ENCODE measurements around the gene PTPDC1. TPM values are rescaled to one million over a fixed set of nuclear protein-coding genes. Genes with fewer than 3 reads are reported as not detected.
A peak's percentile ranks its signal among the peaks of the same experiment; 100 is the strongest.

Gene PTPDC1
- total RNA-seq, 1 donor = 2.7 TPM

DNA sequence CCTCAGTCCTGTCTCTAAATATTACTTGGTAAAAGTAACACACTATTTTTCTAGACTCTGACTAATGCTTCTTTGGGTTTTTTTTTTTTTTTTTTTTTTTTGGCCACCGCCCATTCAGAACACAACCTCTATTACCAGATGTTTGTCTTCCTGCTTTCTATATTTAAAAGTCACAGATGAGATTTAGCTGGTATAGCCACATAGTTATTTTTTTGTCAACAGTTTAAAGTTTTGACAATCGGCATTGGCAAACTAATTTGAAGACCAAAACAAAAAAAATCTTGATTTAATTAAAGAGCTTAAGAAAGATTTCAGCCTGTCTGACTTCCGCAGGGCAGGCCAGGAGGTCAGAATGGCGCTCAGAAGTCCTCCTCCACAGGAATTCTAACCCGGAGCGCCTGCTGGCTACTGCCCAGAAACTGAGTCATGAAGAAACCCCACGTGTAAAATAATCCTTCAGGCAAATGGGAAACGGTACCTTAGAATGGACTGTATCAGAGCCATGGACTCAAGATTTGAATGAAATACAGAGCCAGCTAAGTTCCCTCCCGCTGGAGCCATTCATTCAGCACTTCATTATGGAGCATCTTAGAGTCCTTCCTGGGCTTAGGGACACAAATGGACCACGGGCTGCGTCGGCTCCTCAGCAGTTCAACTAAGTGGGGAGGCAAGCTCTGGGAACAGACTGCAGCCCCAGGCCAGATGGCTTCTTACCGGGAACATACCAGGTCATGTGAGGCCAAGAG is 55.6 kb downstream of the PTPDC1 start:
- peak in 1 of 3 donors; percentile 47 for DNase-seq (ENCODE audit: low read depth in 2 of 3, low spot score in 2 of 3)

DNA sequence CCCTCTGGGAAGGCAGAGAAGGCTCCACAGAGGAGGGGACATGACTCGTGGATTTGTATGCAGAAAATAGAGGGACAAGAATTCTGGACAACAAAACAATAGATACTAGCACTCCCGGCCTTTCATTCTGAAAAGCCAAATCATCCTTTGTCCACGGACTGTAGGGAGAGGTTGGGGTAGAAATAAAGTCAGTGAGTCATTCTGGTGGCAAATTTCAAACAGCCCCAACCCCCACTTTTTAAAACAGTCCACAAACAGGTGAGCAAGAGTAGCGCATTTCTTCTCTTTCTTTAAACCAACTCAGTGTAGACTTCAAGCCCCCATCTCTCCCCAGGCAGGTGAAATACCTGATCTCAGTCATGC is 56.1 kb downstream of the PTPDC1 start:
- DNase-seq (ENCODE audit: low read depth in 2 of 3, low spot score in 2 of 3) = no peak

DNA sequence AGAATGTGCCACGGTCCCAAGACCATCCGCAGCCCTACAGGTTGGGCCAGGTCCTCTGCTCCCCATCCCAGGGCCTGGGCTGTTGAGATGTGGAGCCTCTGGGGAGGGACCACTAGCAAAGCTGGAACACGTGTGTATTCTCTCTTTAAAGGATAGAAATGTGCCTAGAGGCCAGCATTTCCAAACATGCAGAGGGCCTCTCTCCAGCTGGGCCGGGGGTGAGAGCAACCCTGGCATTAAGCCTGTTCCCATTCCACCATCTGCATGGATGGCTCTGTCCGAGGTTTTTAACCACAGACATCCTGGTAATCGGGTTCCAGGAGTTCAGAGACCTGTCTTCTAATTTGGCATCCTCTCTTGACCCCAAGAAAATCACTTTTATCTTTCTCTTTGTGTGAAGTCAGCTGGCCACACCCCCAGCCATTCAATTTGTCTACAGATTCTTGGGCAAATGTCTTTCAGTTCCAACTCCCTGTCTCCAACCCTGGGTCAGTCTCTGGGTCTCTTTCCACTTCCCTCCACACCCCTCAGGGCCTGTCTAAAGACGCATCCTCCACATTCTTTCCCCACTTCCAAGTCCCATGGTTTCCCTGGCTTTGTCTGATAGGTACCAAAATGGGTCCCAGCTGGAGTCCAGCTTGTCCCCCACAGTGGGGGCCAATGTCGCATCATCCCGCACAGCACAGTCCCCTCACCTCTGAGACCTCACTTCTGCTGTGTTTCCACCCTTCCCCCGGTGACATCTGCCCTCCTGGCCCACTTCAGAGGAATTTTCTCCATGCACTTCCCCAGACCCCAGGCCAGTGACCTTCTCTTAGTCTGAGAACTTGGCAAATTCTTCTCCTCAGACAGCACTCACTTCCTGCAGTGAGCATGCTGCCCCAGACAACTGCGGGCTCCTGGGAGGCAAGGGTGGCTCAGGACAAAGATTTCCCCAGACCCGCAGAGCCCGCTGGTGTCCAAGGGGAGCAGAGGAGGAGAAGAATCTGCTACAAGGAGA is 56.8 kb downstream of the PTPDC1 start:
- no peak for DNase-seq (ENCODE audit: low read depth in 2 of 3, low spot score in 2 of 3)

DNA sequence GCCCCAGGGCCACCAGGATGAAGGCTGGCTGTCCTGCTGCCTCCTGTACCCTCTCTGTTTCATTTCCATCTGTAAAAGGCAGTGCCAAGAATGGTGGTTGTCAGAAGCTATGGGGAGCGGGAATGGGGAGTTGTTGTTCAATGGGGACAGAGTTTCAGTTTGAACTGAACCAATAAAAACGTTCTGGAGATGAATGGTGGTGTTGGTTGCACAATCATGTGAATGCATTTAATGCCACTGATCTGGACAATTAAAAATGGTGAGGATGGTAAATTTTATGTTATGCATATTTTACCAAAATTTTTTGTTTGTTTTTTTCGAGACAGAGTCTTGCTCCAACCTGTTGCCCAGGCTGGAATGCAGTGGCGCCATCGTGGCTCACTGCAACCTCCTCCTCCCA is 58.1 kb downstream of the PTPDC1 start:
- no peak for DNase-seq (ENCODE audit: low read depth in 2 of 3, low spot score in 2 of 3)

DNA sequence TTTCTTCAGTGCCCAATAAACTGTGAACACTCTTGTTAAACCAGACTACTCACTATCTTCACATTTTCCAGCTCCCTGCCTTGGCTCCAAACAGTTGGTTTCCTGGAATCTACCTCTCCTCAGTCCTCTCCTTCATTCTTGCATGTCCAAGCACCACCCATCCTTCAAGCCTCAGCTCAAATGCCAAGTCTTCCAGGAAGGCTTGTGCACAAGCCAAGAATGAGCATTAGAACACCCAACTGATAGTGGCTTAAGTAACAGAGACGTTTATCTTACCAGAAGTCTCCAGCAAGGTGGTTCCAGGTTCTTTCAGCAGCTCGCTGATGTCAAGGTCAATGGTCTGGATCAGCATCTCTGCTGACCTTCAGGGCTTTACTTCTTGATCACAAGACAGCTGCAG is 60.1 kb downstream of the PTPDC1 start:
- DNase-seq (ENCODE audit: low read depth in 2 of 3, low spot score in 2 of 3) = no peak

DNA sequence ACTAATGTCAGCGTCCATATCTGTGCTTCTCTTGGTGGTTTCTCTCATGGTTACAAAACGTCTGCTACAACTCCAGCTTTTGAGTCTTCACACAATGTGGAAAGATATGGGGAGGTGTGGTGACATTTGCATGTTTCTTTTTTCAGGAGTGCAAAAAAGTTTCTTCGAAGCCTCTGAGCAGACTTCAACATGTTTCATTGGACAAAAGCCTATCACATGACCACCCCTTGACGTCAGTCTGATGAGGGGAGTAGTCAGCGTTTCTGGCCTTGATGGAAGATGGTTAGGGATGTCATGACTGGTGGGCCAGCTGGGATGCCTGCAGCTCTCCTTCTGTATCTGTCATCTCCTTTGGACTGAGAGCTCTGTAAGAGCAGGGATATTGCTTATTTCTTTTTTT is 61.4 kb downstream of the PTPDC1 start:
- DNase-seq (ENCODE audit: low read depth in 2 of 3, low spot score in 2 of 3) = no peak

DNA sequence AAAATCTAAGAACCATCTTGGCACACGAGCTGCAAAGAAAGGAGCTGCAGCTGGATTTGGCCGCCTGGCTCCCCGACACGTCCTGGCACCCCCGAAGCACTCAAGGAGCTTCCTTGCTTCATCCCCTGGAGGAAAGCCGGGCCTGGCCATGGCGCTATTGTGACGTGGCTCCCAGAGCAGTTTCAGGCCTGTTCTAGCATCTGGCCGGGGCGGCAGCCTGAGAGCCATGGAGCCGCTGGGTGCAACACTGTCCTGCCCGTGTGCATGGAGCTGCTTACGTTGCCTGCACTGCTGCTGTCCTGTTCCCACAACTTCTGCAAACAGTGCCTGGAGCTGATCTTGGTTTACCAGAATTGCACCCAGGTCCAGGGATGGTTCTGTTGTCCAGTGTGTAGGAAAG is 63.5 kb downstream of the PTPDC1 start:
- no peak for DNase-seq (ENCODE audit: low read depth in 2 of 3, low spot score in 2 of 3)

DNA sequence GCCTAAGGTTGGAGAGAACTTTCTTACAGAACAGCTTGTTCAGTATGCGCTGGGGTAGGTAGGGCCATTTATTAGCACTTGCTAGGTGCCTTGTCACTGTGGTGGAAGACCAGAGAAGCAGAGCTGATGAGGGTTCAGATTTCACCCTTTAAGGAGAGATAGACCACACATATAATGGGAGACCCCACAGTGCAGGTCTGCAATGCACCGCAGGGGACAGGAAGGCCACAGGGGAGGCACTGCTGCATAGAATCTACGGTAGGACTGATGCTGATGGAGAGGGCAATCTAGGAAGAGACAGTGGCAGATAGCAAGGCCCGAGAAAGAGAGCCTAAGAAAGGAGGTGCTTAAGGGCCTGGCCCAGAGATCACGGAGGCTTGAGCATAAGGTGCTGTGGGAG is 64.2 kb downstream of the PTPDC1 start:
- DNase-seq (ENCODE audit: low read depth in 2 of 3, low spot score in 2 of 3) = no peak

DNA sequence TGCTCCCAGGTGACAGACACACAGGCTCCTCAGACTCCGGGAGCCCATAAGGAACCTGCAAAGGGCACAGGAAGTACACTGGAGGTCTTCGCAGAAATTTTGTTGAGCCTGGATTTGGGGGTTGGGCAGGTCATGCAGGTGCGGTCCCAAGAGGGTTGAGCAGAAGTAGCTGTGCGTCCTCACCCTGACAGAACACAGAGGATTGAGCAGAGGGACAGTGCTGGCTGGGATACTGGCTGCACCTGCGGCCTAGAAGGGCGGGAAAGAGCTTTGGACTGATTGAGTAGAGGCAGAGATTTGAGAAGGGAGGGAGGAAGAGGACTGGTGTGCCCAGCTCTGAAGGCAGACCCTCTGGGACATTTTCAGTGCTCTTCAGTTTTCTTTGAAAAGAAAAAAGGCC is 65.4 kb downstream of the PTPDC1 start:
- DNase-seq (ENCODE audit: low read depth in 2 of 3, low spot score in 2 of 3) = no peak

DNA sequence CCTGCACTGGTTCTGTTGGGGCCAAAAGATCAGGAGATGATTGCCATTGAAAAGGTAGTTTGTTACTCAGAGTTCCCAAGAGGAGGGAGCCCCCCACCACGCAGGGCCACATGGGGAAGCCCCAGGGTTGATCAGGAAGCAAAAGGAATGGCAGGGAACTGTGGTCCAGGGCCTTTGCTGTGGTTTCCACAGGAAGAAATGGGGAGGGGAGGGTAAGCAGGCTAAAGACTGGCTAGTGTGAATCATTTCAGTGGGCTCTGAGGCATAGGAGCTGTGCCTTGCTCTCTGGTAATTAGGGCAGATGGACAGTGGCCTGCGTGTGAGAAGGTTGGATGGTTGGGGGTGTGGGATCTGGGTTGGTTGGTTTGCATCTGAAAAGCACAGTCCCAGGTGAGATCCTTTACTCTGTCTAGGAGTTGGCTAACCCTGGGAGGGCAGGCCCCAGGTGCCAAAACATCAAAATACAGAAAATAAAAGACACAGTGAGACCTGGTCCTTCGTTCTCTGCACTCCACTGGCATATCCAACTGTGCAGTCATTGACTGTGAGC is 66.1 kb downstream of the PTPDC1 start:
- no peak for DNase-seq (ENCODE audit: low read depth in 2 of 3, low spot score in 2 of 3)

DNA sequence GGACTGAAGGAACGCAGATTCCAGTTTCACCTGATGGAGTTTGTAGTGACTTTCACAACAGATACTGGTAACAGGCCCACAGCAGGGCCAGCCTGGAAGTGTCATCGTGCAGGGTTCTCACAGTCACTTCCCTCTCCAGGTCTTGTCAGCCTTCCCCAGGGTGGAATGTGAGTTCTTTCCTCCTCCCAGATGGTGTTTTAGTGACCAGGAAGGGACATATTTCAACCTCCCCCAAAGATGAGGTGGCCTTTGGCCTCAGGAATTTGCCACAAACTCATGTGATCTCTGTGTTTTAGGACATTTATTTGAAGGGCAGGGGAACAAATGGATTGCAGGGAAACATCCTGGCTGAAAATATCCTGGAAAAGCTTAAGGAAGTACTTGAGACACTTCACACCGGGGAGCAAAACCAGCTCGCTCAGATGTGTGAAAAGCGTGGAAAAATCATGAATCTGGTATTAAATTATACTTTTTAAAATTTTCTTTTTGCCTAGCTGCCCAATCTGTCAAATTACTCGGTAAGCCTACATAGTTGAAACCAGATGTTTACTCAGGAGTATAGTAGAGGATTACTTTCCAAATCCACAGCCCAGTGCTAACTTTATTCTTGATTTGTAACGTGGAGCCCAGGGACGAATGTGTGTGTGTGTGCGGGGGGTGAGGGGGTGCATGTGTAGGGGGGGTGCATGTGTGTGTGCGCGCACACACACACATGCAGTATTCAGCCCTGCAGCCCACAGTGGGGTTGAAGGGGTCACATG is 66.8 kb downstream of the PTPDC1 start:
- no peak for DNase-seq (ENCODE audit: low read depth in 2 of 3, low spot score in 2 of 3)

DNA sequence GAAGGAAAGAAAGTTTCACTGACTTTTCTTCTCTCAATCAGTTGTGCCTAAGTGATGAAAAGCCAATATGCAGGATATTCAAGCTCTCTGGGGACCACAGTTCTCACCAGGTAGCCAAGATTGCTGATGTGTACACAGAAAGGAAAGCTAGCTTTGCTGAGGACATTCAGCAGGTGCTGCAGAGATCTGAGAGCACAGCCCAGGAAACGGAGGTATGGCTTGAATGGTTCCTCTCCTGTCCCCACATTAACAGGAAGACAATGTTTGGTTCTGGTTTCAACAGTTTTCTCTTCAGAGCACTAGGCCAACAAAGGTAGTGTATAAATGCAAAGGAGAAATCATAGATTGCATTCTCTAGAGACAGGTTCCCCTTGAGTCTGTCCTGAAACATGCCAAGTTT is 69.6 kb downstream of the PTPDC1 start:
- DNase-seq (ENCODE audit: low read depth in 2 of 3, low spot score in 2 of 3) = no peak

DNA sequence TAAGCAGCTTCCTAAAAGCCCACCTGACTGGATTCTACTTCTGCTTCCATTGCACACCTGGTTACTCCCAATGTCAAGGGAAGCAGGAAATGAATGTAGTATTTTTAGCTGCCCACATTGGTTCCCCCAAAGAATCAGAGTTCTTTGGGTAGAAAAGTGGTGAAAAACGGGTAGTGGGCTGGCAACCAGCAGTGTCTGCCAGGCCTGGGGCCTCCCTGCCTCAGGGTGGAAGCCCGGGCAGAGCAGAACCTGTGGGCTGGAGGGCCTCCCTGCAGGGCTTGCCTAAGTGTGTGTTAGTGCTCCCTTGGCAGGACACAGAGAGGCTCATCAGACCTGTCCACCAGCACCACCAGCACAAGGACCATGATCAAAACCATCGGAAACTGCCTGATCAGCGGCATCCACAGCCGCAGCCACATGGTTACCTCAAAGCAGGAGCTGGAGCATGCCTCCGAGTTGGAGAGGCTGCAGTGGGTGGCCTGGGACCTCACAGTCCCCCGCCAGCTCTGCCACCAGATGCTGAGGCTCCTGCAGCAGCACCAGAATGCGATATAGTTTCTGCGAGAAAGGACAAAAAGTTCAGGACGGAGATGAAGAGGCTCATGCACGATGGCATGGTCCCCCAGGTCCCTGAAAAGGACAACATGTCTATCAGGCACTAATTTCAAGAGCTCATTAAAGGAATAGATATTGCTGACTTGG is 72.2 kb downstream of the PTPDC1 start:
- DNase-seq (ENCODE audit: low read depth in 2 of 3, low spot score in 2 of 3) = peak in 1 of 3 donors; percentile 43

DNA sequence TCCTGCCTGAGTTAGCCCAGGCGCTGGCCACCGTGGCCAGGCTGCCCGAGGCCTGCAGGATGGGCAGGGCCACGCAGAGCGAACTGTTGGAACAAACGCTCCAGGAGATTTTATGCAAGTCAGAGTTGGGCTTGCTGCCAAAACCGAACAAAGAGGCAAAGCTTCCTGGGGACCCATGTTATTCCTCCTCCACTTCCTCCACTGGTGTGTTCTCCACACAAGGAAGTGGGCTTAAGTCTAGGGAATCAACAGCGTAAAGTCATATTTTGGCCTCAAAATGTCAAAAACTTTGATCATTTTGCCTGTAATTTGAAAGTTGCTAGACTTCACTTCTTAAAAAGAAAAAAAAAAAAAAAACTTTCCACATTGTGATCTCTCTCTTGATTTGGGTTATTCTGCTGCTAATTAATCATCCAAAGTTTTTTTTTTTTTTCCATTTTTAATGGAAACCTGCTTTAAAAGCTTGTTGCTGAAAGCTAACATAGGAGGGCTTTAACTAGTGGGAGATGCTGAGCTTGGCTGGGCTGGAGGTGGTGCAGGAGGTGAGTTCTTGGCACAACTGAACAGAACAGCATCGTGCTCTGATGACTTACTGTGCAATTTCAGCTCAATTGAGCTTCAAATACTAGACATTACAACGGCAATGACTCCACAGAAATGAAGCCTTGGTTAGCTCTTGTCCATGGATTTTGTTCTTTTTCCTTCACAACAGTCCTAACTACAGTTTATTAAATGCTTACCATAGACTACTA is 73.0 kb downstream of the PTPDC1 start:
- peak in 2 of 3 donors; percentile 62 to 75 for DNase-seq (ENCODE audit: low read depth in 2 of 3, low spot score in 2 of 3)

Other genes starting within 250 kb of the PTPDC1 start
- gene BARX1, start 129.1 kb upstream of the PTPDC1 start, total RNA-seq = not detected
- gene ZNF169, start 174.8 kb downstream of the PTPDC1 start, total RNA-seq = 9.7 TPM
- not detected for gene NUTM2F, start 244.2 kb downstream of the PTPDC1 start, total RNA-seq